Astrocyte (in vitro differentiated cells and primary cell): ENCODE results near the gene ZSCAN25.

ENCODE experiments used
- EZH2 ChIP-seq: IDR thresholded peaks from 2 replicates; pipeline ENCODE4 v1.6.1; 2012; ENCODE audit warnings: mild to moderate bottlenecking, low read length, inconsistent platforms; ENCODE audit not compliant: insufficient read depth
- TF ChIP-seq, protein P1 (sequence below): IDR thresholded peaks from 2 replicates; pipeline ENCODE4 v1.5.1; 2011; ENCODE audit warnings: low read depth, mild to moderate bottlenecking, inconsistent platforms, low read length, moderate library complexity; ENCODE audit not compliant: insufficient read depth

DNA sequence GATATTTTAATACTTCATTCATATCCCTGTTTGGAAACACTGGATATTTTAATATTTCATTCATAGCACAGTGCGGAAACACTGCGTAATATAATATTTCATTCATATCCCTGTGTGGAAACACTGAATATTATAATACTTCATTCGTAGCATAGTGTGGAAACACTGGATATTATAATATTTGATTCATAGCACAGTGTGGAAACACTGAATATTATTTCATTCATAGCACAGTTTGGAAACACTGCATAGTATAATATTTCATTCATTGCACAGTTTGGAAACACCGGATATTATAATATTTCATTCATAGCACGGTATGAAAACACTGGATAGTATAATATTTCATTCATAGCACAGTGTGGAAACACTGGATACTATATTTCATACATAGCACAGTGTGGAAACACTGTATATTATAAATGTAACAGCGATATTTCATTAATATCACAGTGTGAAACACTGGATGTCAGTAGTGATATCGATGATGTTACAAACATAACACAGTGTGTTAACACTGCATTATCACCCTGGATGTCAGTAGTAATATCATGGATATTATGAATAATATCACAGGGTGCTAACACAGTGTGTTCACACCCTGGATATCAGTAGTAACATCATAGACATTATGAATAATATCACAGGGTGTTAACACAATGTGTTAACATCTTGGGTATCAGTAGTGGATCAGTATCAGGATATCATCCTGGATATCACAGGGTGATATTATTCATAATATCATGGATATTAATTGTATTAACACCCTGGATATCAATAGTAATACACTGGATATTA lies 21.6 kb upstream of the ZSCAN25 start:
- no peak for TF ChIP-seq EZH2
- TF ChIP-seq, protein P1, sequence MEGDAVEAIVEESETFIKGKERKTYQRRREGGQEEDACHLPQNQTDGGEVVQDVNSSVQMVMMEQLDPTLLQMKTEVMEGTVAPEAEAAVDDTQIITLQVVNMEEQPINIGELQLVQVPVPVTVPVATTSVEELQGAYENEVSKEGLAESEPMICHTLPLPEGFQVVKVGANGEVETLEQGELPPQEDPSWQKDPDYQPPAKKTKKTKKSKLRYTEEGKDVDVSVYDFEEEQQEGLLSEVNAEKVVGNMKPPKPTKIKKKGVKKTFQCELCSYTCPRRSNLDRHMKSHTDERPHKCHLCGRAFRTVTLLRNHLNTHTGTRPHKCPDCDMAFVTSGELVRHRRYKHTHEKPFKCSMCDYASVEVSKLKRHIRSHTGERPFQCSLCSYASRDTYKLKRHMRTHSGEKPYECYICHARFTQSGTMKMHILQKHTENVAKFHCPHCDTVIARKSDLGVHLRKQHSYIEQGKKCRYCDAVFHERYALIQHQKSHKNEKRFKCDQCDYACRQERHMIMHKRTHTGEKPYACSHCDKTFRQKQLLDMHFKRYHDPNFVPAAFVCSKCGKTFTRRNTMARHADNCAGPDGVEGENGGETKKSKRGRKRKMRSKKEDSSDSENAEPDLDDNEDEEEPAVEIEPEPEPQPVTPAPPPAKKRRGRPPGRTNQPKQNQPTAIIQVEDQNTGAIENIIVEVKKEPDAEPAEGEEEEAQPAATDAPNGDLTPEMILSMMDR: no peak
